HG02763 (cell line): Measurements from ENCODE around the gene RPUSD4.
A peak's percentile ranks its signal among the peaks of the same experiment; 100 is the strongest.
"Not testable (repeated sequence)": the region's sequence is repeated elsewhere in the genome, so short reads cannot be mapped to it uniquely, and the experiment has no call there.

ENCODE experiments used
- ATAC-seq: cut with Tn5 transposase; IDR thresholded peaks from one replicate; pipeline ENCODE4 v1.9.1; 2021; ENCODE audit warnings: mild to moderate bottlenecking, moderate library complexity; ENCODE audit not compliant: unreplicated experiment

The RPUSD4 gene

GRCh38 chr11:126211236-126212088 is at the start of gene RPUSD4, which contains the start of gene FAM118B:
Gene RPUSD4, minus strand, starts transcription at chr11:126211650. Its CDS starts 12 bp downstream, at chr11:126211638.
Gene FAM118B, plus strand, starts transcription at chr11:126211782. Its CDS starts 23,220 bp downstream, at chr11:126235002.
- peak; percentile 92 for ATAC-seq

- ATAC-seq: no peak
These were observed 46.3 kb upstream of the RPUSD4 start for GRCh38 chr11:126257764-126258163.

DNA sequence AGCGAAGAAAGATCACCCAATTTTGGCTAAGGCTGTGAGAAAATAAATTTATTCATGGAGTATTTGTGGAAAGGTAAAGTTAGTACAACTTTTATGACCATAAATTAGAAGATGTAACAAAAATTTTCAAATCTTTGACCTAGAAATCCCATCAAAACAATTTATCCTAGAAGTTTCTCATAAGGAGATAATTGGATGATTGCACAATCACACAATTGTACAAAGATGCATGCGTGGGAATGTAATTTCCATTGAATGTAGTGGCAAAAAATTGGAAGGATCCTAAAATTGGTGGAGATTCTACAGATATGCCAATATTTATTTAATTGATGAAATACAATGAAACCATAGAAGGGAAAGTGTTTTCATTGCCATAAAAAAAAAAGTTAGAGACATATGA is 45.7 kb upstream of the RPUSD4 start:
- ATAC-seq: no peak

GRCh38 chr11:126256216-126256615 is 44.8 kb upstream of the RPUSD4 start:
- no peak for ATAC-seq

GRCh38 chr11:126255507-126255906 is 44.1 kb upstream of the RPUSD4 start:
- ATAC-seq: not testable (repeated sequence)

- no peak for ATAC-seq
These were observed 43.4 kb upstream of the RPUSD4 start for GRCh38 chr11:126254819-126255218.

DNA sequence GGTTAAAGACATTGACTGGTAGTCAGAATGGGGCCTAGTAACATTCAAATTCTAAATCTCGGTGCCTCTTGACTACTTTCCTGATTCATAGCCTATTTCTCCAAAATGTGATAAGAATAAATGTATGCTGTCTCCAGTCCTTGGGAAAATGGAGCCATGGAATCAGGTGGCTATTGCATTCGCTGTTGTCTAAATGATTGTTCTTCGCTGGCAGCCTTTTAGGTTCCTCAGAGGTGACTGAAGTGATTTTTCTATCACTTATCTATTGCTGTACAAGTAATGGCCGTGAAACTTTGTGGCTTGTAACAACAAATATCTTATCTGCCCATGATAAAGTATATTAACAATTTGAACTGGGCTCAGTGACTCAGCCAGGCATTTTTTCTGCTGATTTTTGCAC is 41.8 kb upstream of the RPUSD4 start:
- no peak for ATAC-seq

- ATAC-seq: no peak
These were observed 35.2 kb upstream of the RPUSD4 start for GRCh38 chr11:126246636-126247035.

DNA sequence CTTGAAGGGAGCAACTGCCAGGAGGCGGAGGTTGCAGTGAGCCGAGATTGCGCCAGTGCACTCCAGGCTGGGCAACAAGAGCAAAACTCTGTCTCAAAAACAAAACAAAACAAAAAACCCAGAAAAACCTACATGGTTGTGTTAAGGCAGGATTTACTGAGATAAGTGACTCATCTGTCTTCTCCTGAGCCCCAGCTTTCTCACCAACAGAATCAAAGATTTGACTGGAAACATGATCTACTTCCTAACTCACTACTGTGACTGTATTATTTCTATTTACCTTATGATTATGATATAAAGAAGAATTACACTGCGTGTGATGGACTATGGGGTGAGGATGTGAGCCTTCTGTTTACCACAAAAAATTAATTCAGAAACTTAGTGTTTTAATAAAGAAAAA is 21.9 kb upstream of the RPUSD4 start:
- ATAC-seq: no peak

DNA sequence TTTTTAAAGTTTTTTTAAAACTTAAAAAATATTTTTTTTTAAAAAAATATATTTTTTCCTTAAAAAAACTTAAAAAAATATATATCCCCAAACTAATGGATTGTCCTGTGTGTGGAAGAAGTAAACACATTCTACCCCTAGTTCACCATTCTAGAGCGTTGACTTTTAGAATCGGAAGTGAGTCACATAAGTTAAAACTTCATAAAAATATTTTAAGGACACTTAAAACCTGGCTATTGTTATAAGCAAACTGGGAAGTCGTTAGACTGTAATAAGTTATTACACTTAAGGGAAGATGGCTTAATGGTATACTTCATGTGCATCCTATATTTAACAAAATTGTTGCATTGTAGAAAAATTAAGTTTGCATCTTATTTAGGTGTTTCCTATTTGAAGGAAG is 21.2 kb upstream of the RPUSD4 start:
- no peak for ATAC-seq

DNA sequence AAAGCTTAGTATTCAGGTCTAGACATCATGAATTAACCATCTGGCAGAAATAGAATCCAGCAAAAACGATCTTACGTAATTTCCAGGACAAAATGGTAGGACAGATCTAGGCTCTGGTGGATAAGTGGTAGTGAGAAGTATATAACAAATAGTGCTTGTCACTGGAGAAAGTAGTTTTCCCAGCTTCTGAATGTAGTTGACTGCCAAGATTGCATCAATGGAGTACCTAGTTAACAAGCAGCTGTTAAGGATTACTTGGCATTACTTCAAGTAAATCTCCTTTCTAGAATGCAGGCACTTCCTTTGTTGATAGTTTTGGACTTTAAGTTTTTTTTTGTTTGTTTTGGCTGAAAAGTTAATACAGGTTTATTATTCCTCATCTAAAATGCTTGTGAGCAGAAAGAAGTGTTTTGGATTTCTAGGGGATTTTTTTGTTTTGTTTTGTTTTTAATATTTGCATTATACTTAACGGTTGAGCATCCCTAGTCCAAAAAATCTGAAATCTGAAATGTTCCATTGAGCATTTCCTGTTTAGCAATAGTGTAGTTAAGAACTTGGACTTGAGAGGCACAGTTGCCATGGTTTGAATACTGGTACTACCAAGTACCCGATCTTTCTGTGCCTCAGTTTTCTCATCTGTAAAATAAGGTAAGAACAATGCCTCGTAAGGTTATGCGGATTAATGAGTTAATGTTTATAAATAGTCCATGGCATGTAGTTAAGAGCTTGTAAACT is 20.4 kb upstream of the RPUSD4 start:
- ATAC-seq: no peak

DNA sequence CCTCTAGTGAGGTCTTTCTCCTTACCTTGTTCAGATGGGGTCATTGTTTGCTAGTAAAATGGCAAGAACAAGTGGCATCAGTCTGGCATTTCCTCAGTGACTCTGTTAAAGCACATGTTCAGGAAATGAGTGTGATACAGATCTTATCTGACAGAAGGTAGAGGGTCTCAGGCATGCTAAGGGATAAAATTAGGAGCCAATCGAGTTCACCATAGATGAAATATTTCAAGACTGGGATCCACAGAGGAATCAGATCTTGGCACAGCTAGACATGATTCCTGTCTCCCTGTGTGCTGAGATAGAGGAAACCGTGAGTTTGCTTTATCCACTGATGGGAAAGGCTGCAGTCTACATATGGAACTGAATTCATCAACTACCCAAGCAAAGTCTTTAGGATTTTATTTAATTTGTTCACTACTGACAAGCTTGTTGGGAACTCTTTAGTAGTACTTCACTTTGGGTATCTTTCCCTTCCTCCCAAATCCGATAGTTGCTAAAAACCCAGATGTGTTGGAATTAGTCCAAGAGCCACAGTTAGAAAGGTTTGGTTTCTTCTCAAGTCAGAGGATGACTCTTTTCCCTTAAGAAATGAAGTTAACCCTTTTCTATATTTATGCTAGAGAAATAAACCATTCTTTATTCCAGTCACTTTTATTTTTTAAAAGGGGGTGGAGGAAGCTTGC is 18.5 kb upstream of the RPUSD4 start:
- ATAC-seq: no peak

GRCh38 chr11:126226334-126227084 is 15.1 kb upstream of the RPUSD4 start:
- ATAC-seq: no peak

- no peak for ATAC-seq
These were observed 13.8 kb upstream of the RPUSD4 start for GRCh38 chr11:126225295-126225665.

DNA sequence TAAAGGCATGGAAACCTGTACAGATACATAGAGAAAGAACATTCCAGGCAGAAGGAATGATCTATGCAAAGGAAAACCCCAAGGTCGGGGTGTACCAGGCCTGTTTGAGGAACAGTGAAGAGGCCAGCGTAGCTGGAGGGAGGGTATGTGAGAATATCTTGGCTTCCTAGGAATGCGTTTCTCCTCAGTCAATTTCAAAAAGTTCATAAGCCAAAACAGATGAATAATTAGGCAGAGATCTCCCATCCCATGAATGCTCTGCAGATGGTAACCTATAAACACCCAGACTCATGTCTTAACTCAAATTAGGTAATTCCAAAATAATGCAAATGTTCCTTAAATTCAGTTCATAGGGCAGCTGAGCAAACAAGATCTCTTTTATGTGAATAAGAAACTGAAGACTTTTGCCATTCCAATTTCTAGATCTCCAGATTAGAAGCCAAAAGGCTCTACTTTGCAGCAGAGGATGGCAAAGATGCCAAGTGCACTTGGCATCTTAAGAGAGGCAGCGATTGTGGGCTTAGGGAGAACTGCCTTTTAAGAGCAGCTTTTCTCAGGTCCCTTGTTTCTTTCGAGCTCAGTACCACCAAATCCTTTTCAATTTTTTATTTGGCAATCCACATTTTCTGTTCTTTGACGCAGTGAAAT is 13.3 kb upstream of the RPUSD4 start:
- ATAC-seq: no peak

DNA sequence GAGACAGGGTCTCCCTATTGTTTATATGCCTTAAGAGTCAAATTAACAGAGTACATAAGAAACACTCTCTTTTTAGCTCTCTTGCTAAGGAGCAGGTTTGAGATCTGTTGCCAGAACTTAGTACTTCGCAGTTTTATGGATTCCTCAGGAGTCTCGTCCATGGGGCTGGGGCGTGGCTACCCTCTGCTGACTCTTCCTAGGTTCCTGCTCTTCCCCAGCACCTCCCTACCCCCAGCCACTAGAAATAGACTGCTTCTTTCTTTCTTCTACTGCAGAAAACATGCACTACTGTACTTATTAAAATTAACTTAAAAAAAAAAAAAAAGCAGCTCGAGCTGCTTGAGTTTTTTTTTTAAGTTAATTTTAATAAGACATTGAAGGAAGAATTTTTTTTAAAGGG is 8.1 kb upstream of the RPUSD4 start:
- ATAC-seq: no peak

DNA sequence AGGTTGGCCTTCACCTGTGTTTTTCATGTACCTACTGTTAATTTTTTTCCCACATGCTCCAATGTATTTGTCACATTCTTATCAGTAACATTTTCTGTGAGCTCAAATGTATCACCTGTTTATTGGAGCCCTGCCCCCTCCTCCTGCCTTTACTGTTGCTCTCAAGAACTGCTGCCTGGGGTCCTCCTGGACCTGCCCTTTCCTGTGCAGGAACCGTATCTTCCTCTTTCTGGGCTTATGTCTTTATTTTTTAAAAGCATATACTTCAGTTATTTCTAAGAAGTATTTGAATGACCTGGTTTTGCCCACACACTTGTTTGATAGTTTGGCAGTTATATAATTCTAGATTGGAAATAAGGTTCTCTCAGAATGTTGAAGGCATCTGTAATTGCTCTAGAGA is 6.0 kb upstream of the RPUSD4 start:
- ATAC-seq: no peak

GRCh38 chr11:126216526-126217305 is 5.3 kb upstream of the RPUSD4 start:
- ATAC-seq: no peak

DNA sequence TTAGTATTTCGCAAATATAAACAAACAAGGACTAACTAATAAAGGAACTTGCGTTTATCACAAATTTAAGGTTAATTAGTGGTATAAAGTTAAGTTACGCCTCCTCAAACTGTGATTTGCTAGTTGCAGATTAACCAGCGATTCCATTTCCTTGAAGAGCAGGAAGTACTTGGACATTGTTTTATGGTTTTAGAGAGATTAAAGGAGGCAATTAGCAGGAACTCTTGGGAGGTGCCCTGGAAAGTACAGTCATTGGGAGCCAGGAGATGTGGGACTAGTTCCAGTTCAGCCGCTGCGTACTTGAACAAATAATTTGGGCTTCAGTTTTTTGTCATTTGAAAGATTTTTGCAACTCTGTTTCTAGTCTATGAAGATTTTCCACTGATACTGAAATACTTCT is 3.4 kb upstream of the RPUSD4 start:
- no peak for ATAC-seq

GRCh38 chr11:126214441-126214840 is 3.0 kb upstream of the RPUSD4 start:
- no peak for ATAC-seq
